Measurements from ENCODE around the gene KCNC1.

- TF ChIP-seq CTCF (IDR thresholded peaks at IDR 0.05) (no peak), POLR2AphosphoS5 (IDR thresholded peaks at IDR 0.05) (no peak), EP300 (IDR thresholded peaks at IDR 0.05; ENCODE audit: low read depth) (no peak)
Observed at GRCh38 chr11:17691976-17692375, 42.6 kb upstream of the KCNC1 start.
